NCI-H82 (cell line): ENCODE measurements around the gene SLC9A9.

Experiments
- DNase-seq: peaks from one replicate; lab custom pipeline; 2025; lab: John Stamatoyannopoulos, UW

Gene SLC9A9

GRCh38 chr3:143216709-143217182, 631.5 kb downstream of the SLC9A9 start:
- no peak for DNase-seq
